Pancreas (tissue), 10 donors: ENCODE data around the gene FHOD1. TPM values are rescaled to one million over a fixed set of nuclear protein-coding genes. Genes with fewer than 3 reads are reported as not detected.
A peak's percentile ranks its signal among the peaks of the same experiment; 100 is the strongest.

Experiments used
- ATAC-seq, 4 donors: fragments of 200-7000 bp; cut with Tn5 transposase; one replicate each; pipeline versions ENCODE4 v1.8.0 to v1.9.1; 2020; ENCODE audit warnings: mild to moderate bottlenecking in 4 of 4, moderate library complexity in 4 of 4
- DNase-seq, 6 donors: peaks; one replicate each; pipeline ENCODE4 v3.0.0-alpha.2; 2020
- FAIRE-seq: peaks from 2 replicates; lab custom pipeline; 2012; peaks lifted over from hg19 to GRCh38; lab: Jason Lieb, UNC
- H3K27ac ChIP-seq, 4 donors: fragments of 200-600 bp; sonication (generic); 1 replicate in 3 of 4; 2 replicates in 1 of 4; pipeline versions ENCODE4 v1.5.0 to v1.8.0; 2020
- H3K27me3 ChIP-seq, 4 donors: fragments of 200-600 bp; one replicate each; pipeline ENCODE4 v1.8.0; 2021
- H3K36me3 ChIP-seq, 3 donors: fragments of 200-600 bp; sonication (generic) in 1 of 3; one replicate each; pipeline versions ENCODE4 v1.5.0 to v1.8.0; 2020 to 2021
- H3K4me1 ChIP-seq, 3 donors: fragments of 200-600 bp; one replicate each; pipeline ENCODE4 v1.8.0; 2021
- H3K4me3 ChIP-seq, 4 donors: fragments of 200-600 bp; sonication (generic) in 2 of 4; one replicate each; pipeline versions ENCODE4 v1.5.0 to v1.8.0; 2020 to 2021
- H3K9me3 ChIP-seq, 4 donors: fragments of 200-600 bp; one replicate each; pipeline ENCODE4 v1.8.0; 2021
- WGBS, 2 donors: extraction: QIAGEN DNeasy Blood & Tissue Kit; methylation state at CpG; one replicate each; pipeline ENCODE4 v1.1.7; 2013; 5-methylcytosine and 5-hydroxymethylcytosine counted together
- intact Hi-C, 3 donors: fragments of 100-400 bp; cut with DNase I; formaldehyde crosslinking; loops; one replicate each; pipeline versions ENCODE4 v1.11.1 to v1.14.2; 2022
- polyA plus RNA-seq, 2 donors: library from polyadenylated mRNA; stranded (reverse); fragments of 200-250 nt; gene quantifications; one replicate each; pipeline ENCODE4 v1.2.3, GENCODE V29; 2013
- total RNA-seq, 6 donors: library from RNA; stranded (reverse); fragmentation: NEBNext Ultra II Directional in 4 of 6; extraction: Animal tissue kit (Norgen Biotek cat#: 25700) in 4 of 6; gene quantifications; one replicate each; pipeline versions ENCODE4 v1.2.1 to v1.2.4, GENCODE V29; 2021 to 2023
- TF ChIP-seq, protein P1 (sequence below), 4 donors: fragments of 200-600 bp; sonication (generic) in 3 of 4; IDR thresholded peaks; one replicate each; pipeline versions ENCODE4 v1.5.0 to v1.8.0; 2021; ENCODE audit warnings: antibody characterized with exemption in 4 of 4
- donor health status: healthy with polysubstance abuse.
- donor health status: DM: no; HTN: no; CAD: no; lungs with moderate emphysema.
- donor health status: DM: no; HTN: no; CAD: no.
- donor health status: control.
- donor health status: control.
- donor health status: Bipolar disorder and iron deficiency.
- donor health status: DM: yes; HTN: yes; CAD: no.
- donor health status: DM: no; HTN: no; CAD: no.
- donor health status: DM: no; HTN: no; CAD: no.
- donor health status: DM: yes; HTN: yes; CAD: no.

The FHOD1 gene
- total and polyA plus RNA-seq, 8 donors = 7.8 to 41.2 (median 11.3) TPM

DNA sequence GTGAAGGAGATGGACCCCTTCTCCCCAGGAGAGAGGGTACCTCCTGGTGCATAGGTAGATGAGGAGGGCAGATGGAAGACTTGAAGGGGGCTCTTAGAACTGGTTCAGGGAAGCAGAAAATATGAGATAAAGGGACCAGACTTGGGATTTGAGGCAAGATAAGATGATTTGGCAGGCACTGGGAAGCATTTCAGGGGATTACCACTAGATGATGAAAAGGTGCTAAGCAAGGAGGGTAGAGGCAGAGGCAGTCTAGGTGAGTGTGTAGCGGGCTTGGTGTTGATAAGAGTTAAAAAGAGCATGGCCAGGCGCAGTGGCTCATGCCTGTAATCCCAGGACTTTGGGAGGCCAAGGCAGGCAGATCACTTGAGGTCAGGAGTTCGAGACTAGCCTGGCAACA, 15.9 kb upstream of the FHOD1 start:
- TF ChIP-seq, protein P1, sequence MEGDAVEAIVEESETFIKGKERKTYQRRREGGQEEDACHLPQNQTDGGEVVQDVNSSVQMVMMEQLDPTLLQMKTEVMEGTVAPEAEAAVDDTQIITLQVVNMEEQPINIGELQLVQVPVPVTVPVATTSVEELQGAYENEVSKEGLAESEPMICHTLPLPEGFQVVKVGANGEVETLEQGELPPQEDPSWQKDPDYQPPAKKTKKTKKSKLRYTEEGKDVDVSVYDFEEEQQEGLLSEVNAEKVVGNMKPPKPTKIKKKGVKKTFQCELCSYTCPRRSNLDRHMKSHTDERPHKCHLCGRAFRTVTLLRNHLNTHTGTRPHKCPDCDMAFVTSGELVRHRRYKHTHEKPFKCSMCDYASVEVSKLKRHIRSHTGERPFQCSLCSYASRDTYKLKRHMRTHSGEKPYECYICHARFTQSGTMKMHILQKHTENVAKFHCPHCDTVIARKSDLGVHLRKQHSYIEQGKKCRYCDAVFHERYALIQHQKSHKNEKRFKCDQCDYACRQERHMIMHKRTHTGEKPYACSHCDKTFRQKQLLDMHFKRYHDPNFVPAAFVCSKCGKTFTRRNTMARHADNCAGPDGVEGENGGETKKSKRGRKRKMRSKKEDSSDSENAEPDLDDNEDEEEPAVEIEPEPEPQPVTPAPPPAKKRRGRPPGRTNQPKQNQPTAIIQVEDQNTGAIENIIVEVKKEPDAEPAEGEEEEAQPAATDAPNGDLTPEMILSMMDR (IDR thresholded peaks at IDR 0.05) = no peak
- FAIRE-seq (no peak), ATAC-seq (no peak), DNase-seq (no peak)
- WGBS, 2 donors = 64 to 80% methylated on average over 3 of the region's 3 CpGs
- no peak overlapping the region for H3K27ac ChIP-seq
- no peaks in the 10 kb centered on the region for H3K27me3 ChIP-seq
- intact Hi-C loops = no loop called here
- no peaks in the 10 kb centered on the region for H3K4me1 ChIP-seq
- no peak overlapping the region for H3K4me3 ChIP-seq
- no peaks in the 10 kb centered on the region for H3K36me3 ChIP-seq
- H3K9me3 ChIP-seq = no peaks in the 10 kb centered on the region

DNA sequence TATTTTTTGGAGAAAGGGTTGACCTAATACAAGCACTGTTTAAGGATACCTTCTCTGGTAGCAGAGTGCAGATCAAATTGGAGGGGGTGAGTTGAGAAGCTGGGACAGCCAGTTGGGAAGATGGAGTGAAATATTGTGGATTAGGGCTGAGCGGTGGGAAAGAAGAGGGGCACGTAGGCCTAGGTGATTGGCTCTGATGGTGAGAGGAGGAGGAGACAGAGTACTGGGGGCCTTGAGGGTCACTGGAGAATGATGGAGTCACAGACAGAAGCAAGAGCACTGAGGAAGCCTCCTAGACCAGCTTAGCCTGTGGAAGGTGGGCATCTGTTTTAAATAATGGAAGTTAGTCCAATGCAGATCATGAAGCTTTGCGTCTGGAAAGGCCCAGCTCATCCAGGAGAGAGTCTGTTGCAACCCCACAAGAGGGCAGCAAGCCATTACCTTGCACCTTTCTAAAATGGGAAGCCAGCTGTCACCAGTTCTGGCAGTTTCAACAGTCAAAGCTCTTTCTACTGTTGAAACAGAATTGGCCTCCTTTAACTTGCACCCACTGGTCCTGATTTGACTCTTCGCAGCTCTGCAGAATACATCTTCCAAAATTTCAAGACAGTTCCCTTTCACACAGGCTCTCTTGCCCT, 13.3 kb upstream of the FHOD1 start:
- H3K9me3 ChIP-seq = no peaks in the 10 kb centered on the region
- WGBS, 2 donors = 72 to 80% methylated on average over 4 of the region's 4 CpGs
- FAIRE-seq (no peak), ATAC-seq (peak in 3 of 4 donors; percentile 84 to 93 (median 87)), DNase-seq (peak in 2 of 6 donors; percentile 26 to 28)
- H3K4me1 ChIP-seq = no peaks in the 10 kb centered on the region
- H3K27me3 ChIP-seq = no peaks in the 10 kb centered on the region
- no peak overlapping the region for H3K27ac ChIP-seq
- no peaks in the 10 kb centered on the region for H3K36me3 ChIP-seq
- TF ChIP-seq, protein P1 (IDR thresholded peaks at IDR 0.05) = peak in 3 of 4 donors; percentile 22 to 36 (median 23)
- no peak overlapping the region for H3K4me3 ChIP-seq
- intact Hi-C loops = no loop called here

DNA sequence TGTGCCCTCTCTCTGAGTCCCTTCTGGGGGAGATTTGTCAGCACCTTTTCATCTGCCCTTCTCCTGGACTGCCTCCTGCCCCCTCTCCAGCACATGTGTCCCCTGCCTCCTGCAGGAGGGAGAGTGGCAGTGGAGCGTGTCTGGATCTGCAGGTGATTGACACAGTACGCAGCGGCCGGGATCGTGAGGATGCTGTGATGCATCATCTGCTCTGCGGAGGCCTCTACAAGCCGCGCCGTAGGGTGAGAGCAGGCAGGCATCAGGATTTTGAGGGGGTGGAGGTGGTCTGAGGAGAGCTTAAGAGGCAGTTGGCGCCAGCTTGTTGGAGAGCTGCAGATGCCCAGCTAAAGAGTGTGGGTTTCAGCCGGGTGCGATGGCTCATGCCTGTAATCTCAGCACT, 12.4 kb upstream of the FHOD1 start:
- intact Hi-C loops = no loop called here
- ATAC-seq (no peak), DNase-seq (no peak), FAIRE-seq (no peak)
- H3K27me3 ChIP-seq = no peaks in the 10 kb centered on the region
- H3K4me3 ChIP-seq = no peak overlapping the region
- no peaks in the 10 kb centered on the region for H3K4me1 ChIP-seq
- no peaks in the 10 kb centered on the region for H3K36me3 ChIP-seq
- TF ChIP-seq, protein P1 (IDR thresholded peaks at IDR 0.05) = no peak
- H3K9me3 ChIP-seq = no peaks in the 10 kb centered on the region
- no peak overlapping the region for H3K27ac ChIP-seq
- WGBS, 2 donors = 89 to 91% methylated on average over 12 of the region's 12 CpGs

- Histone ChIP-seq H3K4me1 (no peaks in the 10 kb centered on the region), H3K9me3 (no peaks in the 10 kb centered on the region), H3K36me3 (no peaks in the 10 kb centered on the region), H3K27ac (no peak overlapping the region), H3K4me3 (no peak overlapping the region), H3K27me3 (no peaks in the 10 kb centered on the region)
- TF ChIP-seq, protein P1 (IDR thresholded peaks at IDR 0.05) = no peak
- intact Hi-C loops = no loop called here
- 65 to 68% methylated on average over 11 of the region's 11 CpGs for WGBS, 2 donors
- ATAC-seq (no peak), DNase-seq (no peak), FAIRE-seq (no peak)
Observed at GRCh38 chr16:67258161-67258835, 11.0 kb upstream of the FHOD1 start.
